H1 (cell line): ENCODE data around the gene MCMBP. TPM values are rescaled to one million over a fixed set of nuclear protein-coding genes. Genes with fewer than 3 reads are reported as not detected.
"Not testable (repeated sequence)": the region's sequence is repeated elsewhere in the genome, so short reads cannot be mapped to it uniquely, and the experiment has no call there.

Experiments used
- CTCF ChIA-PET: fragments of 300-600 bp; sonication (Branson Sonifier 250); formaldehyde crosslinking; loops from one replicate; lab custom pipeline; 2021; ENCODE audit not compliant: partially characterized antibody; lab: Charles Lee
- POLR2A ChIA-PET: fragments of 300-600 bp; sonication (Branson Sonifier 250); formaldehyde crosslinking; loops from one replicate; lab custom pipeline; 2021; ENCODE audit warnings: inconsistent platforms; ENCODE audit not compliant: partially characterized antibody; lab: Charles Lee
- DNase-seq, 2 experiments: peaks; one replicate each; pipeline versions ENCODE4 v3.0.0 to v3.0.0-alpha.2; 2010 to 2022; ENCODE audit warnings: low spot score in 2 of 2, low read depth in 1 of 2, mixed read lengths in 1 of 2
- FAIRE-seq: peaks from 2 replicates; lab custom pipeline; 2011; peaks lifted over from hg19 to GRCh38; lab: Jason Lieb, UNC
- H2AFZ ChIP-seq: 2 replicates; pipeline ENCODE4 v1.8.1; 2012; ENCODE audit warnings: low read length, inconsistent platforms
- H2AK5ac ChIP-seq: 2 replicates; pipeline ENCODE4 v1.6.1; 2013; ENCODE audit warnings: low read depth, low read length
- H2BK120ac ChIP-seq: replicated peaks from 2 replicates; pipeline ENCODE3; 2013; ENCODE audit warnings: low read depth, low read length, inconsistent platforms
- H2BK12ac ChIP-seq: 2 replicates; pipeline ENCODE4 v1.6.1; 2013; ENCODE audit warnings: low read depth, low read length
- H2BK15ac ChIP-seq: 2 replicates; pipeline ENCODE4 v1.6.1; 2013; ENCODE audit warnings: low read length
- H2BK20ac ChIP-seq: 2 replicates; pipeline ENCODE4 v1.6.1; 2013; ENCODE audit warnings: low read length
- H2BK5ac ChIP-seq: 2 replicates; pipeline ENCODE4 v1.6.1; 2013; ENCODE audit warnings: low read depth, low read length
- H3K14ac ChIP-seq: 2 replicates; pipeline ENCODE4 v1.6.1; 2013; ENCODE audit warnings: inconsistent platforms; ENCODE audit not compliant: insufficient read length
- H3K18ac ChIP-seq: 2 replicates; pipeline ENCODE4 v1.6.1; 2013; ENCODE audit warnings: low read length; ENCODE audit errors: extremely low read depth
- H3K23ac ChIP-seq: 2 replicates; pipeline ENCODE4 v1.6.1; 2013; ENCODE audit warnings: inconsistent platforms; ENCODE audit not compliant: insufficient read length
- H3K23me2 ChIP-seq: 2 replicates; pipeline ENCODE4 v1.6.1; 2013; ENCODE audit warnings: low read depth, low read length
- H3K27ac ChIP-seq: 2 replicates; pipeline ENCODE4 v1.6.1; 2011; ENCODE audit warnings: low read depth, low read length, inconsistent platforms
- H3K27me3 ChIP-seq, 4 experiments: replicated peaks in 1 of 4; 1 replicate in 1 of 4; 2 replicates in 3 of 4; pipeline versions ENCODE4 v1.6.1 to v1.8.1; 2011 to 2013; ENCODE audit warnings: low read length in 3 of 4, mild to moderate bottlenecking in 3 of 4, inconsistent platforms in 2 of 4, mixed read lengths in 2 of 4, moderate library complexity in 1 of 4; ENCODE audit not compliant: control insufficient read depth in 3 of 4, insufficient read depth in 3 of 4; ENCODE audit errors: extremely low read depth in 1 of 4
- H3K36me3 ChIP-seq, 4 experiments: 2 replicates each; pipeline versions ENCODE4 v1.6.1 to v1.8.1; 2011 to 2013; ENCODE audit warnings: mild to moderate bottlenecking in 4 of 4, low read length in 3 of 4, moderate library complexity in 2 of 4, control low read depth in 1 of 4, inconsistent platforms in 1 of 4; ENCODE audit not compliant: insufficient read depth in 4 of 4, control insufficient read depth in 2 of 4
- H3K4ac ChIP-seq: replicated peaks from 2 replicates; pipeline ENCODE3; 2013; ENCODE audit warnings: low read length, low read depth, mixed read lengths, inconsistent platforms; ENCODE audit not compliant: insufficient read length
- H3K4me1 ChIP-seq, 4 experiments: replicated peaks in 1 of 4; 1 replicate in 1 of 4; 2 replicates in 3 of 4; pipeline versions ENCODE4 v1.6.1 to v1.8.1; 2011 to 2013; ENCODE audit warnings: low read length in 3 of 4, inconsistent platforms in 2 of 4, mixed read lengths in 1 of 4; ENCODE audit not compliant: insufficient read depth in 4 of 4, control insufficient read depth in 3 of 4
- H3K4me2 ChIP-seq, 2 experiments: 2 replicates each; pipeline versions ENCODE4 v1.6.1 to v1.8.1; 2011 to 2013; ENCODE audit warnings: low read depth in 2 of 2, low read length in 2 of 2, control low read depth in 1 of 2, inconsistent platforms in 1 of 2, mild to moderate bottlenecking in 1 of 2; ENCODE audit not compliant: insufficient read depth in 1 of 2
- H3K4me3 ChIP-seq, 4 experiments: fragments of 200-600, 300-600 bp in 1 of 4; sonication (generic), shearing (Covaris generic), sonication (Bioruptor Twin) in 1 of 4; 2 replicates each; pipeline versions ENCODE4 v1.5.1 to v1.8.1; 2011 to 2016; ENCODE audit warnings: low read length in 4 of 4, low read depth in 3 of 4, control low read depth in 2 of 4, inconsistent platforms in 2 of 4, mild to moderate bottlenecking in 2 of 4, mixed read lengths in 1 of 4, moderate library complexity in 1 of 4; ENCODE audit not compliant: insufficient read depth in 2 of 4; ENCODE audit errors: extremely low read depth in 1 of 4
- H3K56ac ChIP-seq: replicated peaks from 2 replicates; pipeline ENCODE3; 2013; ENCODE audit warnings: low read depth, mild to moderate bottlenecking, mixed read lengths, low read length, inconsistent platforms; ENCODE audit not compliant: insufficient read length
- H3K79me1 ChIP-seq: 2 replicates; pipeline ENCODE4 v1.6.1; 2013; ENCODE audit warnings: low read depth, low read length, control low read depth
- H3K79me2 ChIP-seq, 2 experiments: 2 replicates each; pipeline versions ENCODE4 v1.6.1 to v1.8.1; 2012 to 2013; ENCODE audit warnings: low read length in 2 of 2, mild to moderate bottlenecking in 2 of 2, inconsistent platforms in 1 of 2; ENCODE audit not compliant: insufficient read depth in 2 of 2, control insufficient read depth in 1 of 2
- H3K9ac ChIP-seq, 4 experiments: replicated peaks in 1 of 4; 1 replicate in 1 of 4; 2 replicates in 3 of 4; pipeline versions ENCODE4 v1.6.1 to v1.8.1; 2011 to 2013; ENCODE audit warnings: low read depth in 3 of 4, low read length in 3 of 4, control low read depth in 2 of 4, mild to moderate bottlenecking in 2 of 4, moderate library complexity in 2 of 4, inconsistent platforms in 1 of 4; ENCODE audit errors: extremely low read depth in 1 of 4
- H3K9me3 ChIP-seq, 2 experiments: 2 replicates each; pipeline versions ENCODE4 v1.6.1 to v1.8.1; 2012 to 2013; ENCODE audit warnings: mild to moderate bottlenecking in 2 of 2, moderate library complexity in 2 of 2, control low read depth in 1 of 2, inconsistent platforms in 1 of 2, low read depth in 1 of 2, low read length in 1 of 2, mixed read lengths in 1 of 2; ENCODE audit not compliant: insufficient read depth in 2 of 2
- H4K20me1 ChIP-seq, 2 experiments: replicated peaks in 1 of 2; 2 replicates each; pipeline versions ENCODE3 to v1.8.1; 2011 to 2013; ENCODE audit warnings: inconsistent platforms in 2 of 2, low read length in 2 of 2, mild to moderate bottlenecking in 1 of 2; ENCODE audit not compliant: insufficient read depth in 2 of 2, control insufficient read depth in 1 of 2
- H4K5ac ChIP-seq: 2 replicates; pipeline ENCODE4 v1.6.1; 2013; ENCODE audit warnings: low read length, low read depth, mixed read lengths, inconsistent platforms; ENCODE audit not compliant: insufficient read length
- H4K8ac ChIP-seq: 2 replicates; pipeline ENCODE4 v1.8.0; 2013; ENCODE audit warnings: mild to moderate bottlenecking, moderate library complexity, low read length, inconsistent platforms; ENCODE audit not compliant: insufficient read depth; ENCODE audit errors: extremely low read depth
- H4K91ac ChIP-seq: replicated peaks from 2 replicates; pipeline ENCODE3; 2013; ENCODE audit warnings: low read length, mixed read lengths, inconsistent platforms; ENCODE audit not compliant: insufficient read length
- WGBS, 2 experiments: shearing (Covaris generic) in 1 of 2; methylation state at CpG; one replicate each; pipeline versions ENCODE4 v1.1.6 to v1.1.7; 2013 to 2015; ENCODE audit warnings: low lambda C conversion rate in 2 of 2, mixed read lengths in 2 of 2, inconsistent platforms in 1 of 2, low coverage in 1 of 2, missing lambda C conversion rate in 1 of 2; ENCODE audit not compliant: insufficient replicate concordance in 2 of 2, insufficient coverage in 1 of 2, insufficient read length in 1 of 2; ENCODE audit errors: extremely low coverage in 1 of 2, missing lambda C conversion rate in 1 of 2; 5-methylcytosine and 5-hydroxymethylcytosine counted together
- polyA plus RNA-seq, 7 experiments: library from polyadenylated mRNA; depleted of rRNA in 3 of 7; stranded (reverse) in 5 of 7; unstranded in 2 of 7; fragments of >200 nt in 5 of 7; fragments of 200-250 nt in 2 of 7; gene quantifications; 1 replicate in 5 of 7; 2 replicates in 1 of 7; 4 replicates in 1 of 7; pipeline versions ENCODE4 v1.2.1 to v1.2.3, GENCODE V29; 2011 to 2013; ENCODE audit warnings: missing spikeins in 2 of 7, mixed read lengths in 2 of 7
- total RNA-seq: library from RNA; stranded (reverse); fragmentation: NEBNext Ultra II Directional; extraction: Animal tissue kit (Norgen Biotek cat#: 25700); gene quantifications from 2 replicates; pipeline ENCODE4 v1.2.1, GENCODE V29; 2021

Gene MCMBP
- total and polyA plus RNA-seq, 2 of the 8 experiments (the other 6 are each of a cell fraction or from before 2014, with no cell fraction given), result 67.3 to 81.7 TPM

- H3K27ac ChIP-seq, H2AFZ ChIP-seq, H3K18ac ChIP-seq, H3K56ac ChIP-seq, POLR2A ChIA-PET, CTCF ChIA-PET, H3K9ac ChIP-seq, H4K8ac ChIP-seq, H3K4me3 ChIP-seq, H4K5ac ChIP-seq, H3K79me1 ChIP-seq, H3K23me2 ChIP-seq, H4K20me1 ChIP-seq, FAIRE-seq, DNase-seq, H2AK5ac ChIP-seq, H3K9me3 ChIP-seq, H3K14ac ChIP-seq, H3K23ac ChIP-seq, H3K27me3 ChIP-seq, H3K4me1 ChIP-seq, H2BK12ac ChIP-seq, H2BK20ac ChIP-seq, H3K79me2 ChIP-seq, H3K4me2 ChIP-seq, H2BK120ac ChIP-seq, H3K36me3 ChIP-seq, H3K4ac ChIP-seq, H2BK5ac ChIP-seq, H4K91ac ChIP-seq, H2BK15ac ChIP-seq: not testable (repeated sequence)
- WGBS, 2 experiments, result no CpG with 5 or more reads among the region's 32 CpGs
Observed at GRCh38 chr10:119795101-119795500, 77.5 kb downstream of the MCMBP start.
